ENCODE data around the gene GLCE.

GLCE gene

DNA sequence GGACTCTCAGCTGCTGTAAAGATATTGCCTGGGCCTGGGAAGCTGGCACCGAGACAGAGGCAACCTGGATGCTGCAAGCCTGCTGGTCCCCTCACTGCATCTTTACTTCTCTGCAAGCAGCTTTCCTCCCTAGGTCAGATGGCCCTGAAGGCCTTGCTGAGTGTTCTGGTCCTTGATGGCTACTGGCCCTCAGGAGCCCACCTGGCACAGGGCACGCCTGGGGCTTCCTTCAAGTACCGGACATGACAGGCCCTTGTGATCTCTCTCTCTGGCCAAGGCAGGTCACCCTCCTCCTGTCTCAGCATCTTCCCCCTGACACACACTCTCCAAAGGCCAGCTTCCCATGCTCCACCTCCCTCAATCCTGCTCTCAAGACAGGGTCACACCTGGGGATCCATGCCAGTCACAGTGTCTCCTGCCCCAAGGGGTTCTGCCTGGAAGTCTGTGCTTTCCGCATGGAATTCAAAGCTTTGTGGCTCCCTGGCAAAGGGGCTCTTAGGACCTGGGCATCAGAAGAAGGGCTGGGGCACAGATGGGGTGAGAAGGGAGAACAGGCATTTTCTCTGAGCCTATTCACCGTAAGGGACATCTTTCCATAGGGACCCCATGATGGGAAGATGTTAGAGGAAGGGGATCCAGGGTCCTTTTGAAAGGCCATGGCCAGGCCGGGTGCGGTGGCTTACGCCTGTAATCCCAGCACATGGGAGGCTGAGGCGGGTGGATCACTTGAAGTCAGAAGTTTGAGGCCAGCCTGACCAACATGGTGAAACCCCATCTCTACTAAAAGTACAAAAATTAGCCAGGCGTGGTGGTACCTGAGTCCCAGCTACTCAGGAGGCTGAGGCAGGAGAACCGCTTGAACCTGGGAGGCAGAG lies 133.5 kb downstream of the GLCE start:
- H2AK5ac ChIP-seq (ENCODE audit: low read depth, low read length), result no peak overlapping the region
- WGBS, 2 donors (ENCODE audit: extremely low coverage in 2 of 2, insufficient read length in 2 of 2, insufficient replicate concordance in 1 of 2), result no CpG with 5 or more reads among the region's 11 CpGs
- no peaks in the 10 kb centered on the region for H3K79me1 ChIP-seq (ENCODE audit: low read depth, low read length)

DNA sequence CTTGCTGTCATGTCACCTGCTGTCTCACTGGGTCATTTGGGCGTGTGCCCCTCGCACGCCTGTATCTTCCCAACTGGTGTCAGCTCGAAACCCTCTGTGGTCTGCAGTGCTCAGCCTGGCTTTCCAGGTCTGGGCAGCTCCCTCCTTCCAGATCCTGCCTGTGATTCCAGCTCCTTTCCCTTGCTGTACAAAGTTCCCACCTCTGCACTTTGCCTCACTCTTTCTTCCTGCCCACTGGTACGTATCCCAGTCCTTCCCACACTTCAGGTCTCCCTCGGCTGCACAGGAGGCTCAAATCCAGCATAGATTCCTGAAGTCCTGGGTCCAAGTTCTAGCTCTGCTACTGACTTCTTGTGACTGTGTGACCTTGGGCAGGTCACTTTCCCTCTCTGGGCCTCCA lies 136.2 kb downstream of the GLCE start:
- Histone ChIP-seq H3K4me2 (ENCODE audit: insufficient read depth, low read length, poor library complexity, severe bottlenecking) (no peak overlapping the region), H3K4me3 (ENCODE audit: low read length in 2 of 2) (no peak overlapping the region)

More for the DNA sequence above, 133.5 kb downstream of the GLCE start:
- Histone ChIP-seq H3K9me3 (replicated peaks in 1 of 2; ENCODE audit: control insufficient read depth in 2 of 2, insufficient read depth in 1 of 2, low read depth in 1 of 2, low read length in 2 of 2) (no peaks in the 10 kb centered on the region), H4K91ac (ENCODE audit: low read depth, low read length, poor library complexity) (no peak overlapping the region), H3K36me3 (replicated peaks in 1 of 2; ENCODE audit: control insufficient read depth in 2 of 2, insufficient read depth in 2 of 2, low read length in 2 of 2) (no peaks in the 10 kb centered on the region), H3K4me1 (ENCODE audit: control insufficient read depth in 2 of 2, insufficient read depth in 1 of 2, low read depth in 1 of 2, low read length in 2 of 2) (peaks cover 2 to 4% of the 10 kb centered on the region in 2 donors), H2AFZ (ENCODE audit: low read length) (no peak overlapping the region), H3K9ac (ENCODE audit: low read depth, low read length, poor library complexity) (no peak overlapping the region), H2BK5ac (ENCODE audit: low read length) (no peak overlapping the region), H3K18ac (ENCODE audit: low read length) (peak overlapping the region; percentile 46), H4K8ac (ENCODE audit: low read depth, low read length) (no peak overlapping the region), H2BK120ac (ENCODE audit: low read depth, low read length) (no peak overlapping the region), H3K4ac (ENCODE audit: low read length) (no peak overlapping the region), H3K4me2 (ENCODE audit: insufficient read depth, low read length, poor library complexity, severe bottlenecking) (no peak overlapping the region), H2BK12ac (ENCODE audit: low read length) (no peak overlapping the region), H3K27me3 (ENCODE audit: control insufficient read depth in 3 of 3, insufficient read depth in 3 of 3, low read depth in 1 of 3, low read length in 3 of 3) (peaks cover 0 to 76% (median 21%) of the 10 kb centered on the region in 3 experiments), H3K4me3 (ENCODE audit: low read length in 2 of 2) (no peak overlapping the region), H3K14ac (ENCODE audit: low read length) (no peak overlapping the region), H3K27ac (replicated peaks; ENCODE audit: low read length) (no peak overlapping the region), H2BK15ac (ENCODE audit: low read length) (no peak overlapping the region), H3K23ac (ENCODE audit: low read depth, low read length, poor library complexity) (no peak overlapping the region)
- DNase-seq (ENCODE audit: low spot score), result no peak

DNA sequence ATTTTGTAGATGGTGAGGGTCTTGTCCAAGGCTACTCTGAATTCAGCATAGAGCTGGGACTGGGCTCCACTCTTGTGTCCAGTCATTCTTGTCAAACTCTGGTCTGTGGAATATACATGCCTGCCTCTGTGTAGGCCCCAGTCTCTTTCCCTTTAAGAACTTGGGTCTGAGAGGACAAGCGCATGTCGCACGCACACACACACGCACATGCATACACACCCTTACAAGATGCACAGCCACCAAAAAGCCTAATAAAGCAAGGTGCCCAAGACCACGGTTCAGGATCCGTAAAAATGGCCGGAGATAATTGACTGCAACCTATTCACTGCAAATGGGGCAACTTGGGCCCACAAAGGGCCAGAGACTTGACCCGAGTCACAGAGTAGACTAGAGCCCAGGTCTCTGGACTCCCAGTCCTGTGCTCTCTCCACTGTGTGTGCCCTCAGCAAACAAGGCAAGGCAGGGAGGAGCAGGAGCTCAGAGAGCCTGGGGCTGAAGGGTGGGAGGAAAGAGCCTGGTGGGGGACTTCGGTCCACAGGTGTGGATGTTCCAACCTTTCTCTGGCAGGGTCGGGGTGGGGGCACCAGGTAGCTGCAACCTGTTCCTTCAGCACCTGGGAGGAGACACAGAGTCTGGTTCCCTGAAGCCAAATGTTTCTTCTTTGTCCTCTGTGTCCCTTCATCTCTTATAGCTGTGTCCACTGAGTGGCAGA lies 137.4 kb downstream of the GLCE start:
- H3K27me3 ChIP-seq (ENCODE audit: control insufficient read depth in 3 of 3, insufficient read depth in 3 of 3, low read depth in 1 of 3, low read length in 3 of 3), result peaks cover 8 to 84% (median 38%) of the 10 kb centered on the region in 3 experiments
- H2AFZ ChIP-seq (ENCODE audit: low read length), result no peak overlapping the region
- H4K8ac ChIP-seq (ENCODE audit: low read depth, low read length), result no peak overlapping the region
- no peak for DNase-seq (ENCODE audit: low spot score)
- no peaks in the 10 kb centered on the region for H3K36me3 ChIP-seq (replicated peaks in 1 of 2; ENCODE audit: control insufficient read depth in 2 of 2, insufficient read depth in 2 of 2, low read length in 2 of 2)
- peak overlapping the region; percentile 86 for H3K4me2 ChIP-seq (ENCODE audit: insufficient read depth, low read length, poor library complexity, severe bottlenecking)
- H2BK12ac ChIP-seq (ENCODE audit: low read length), result no peak overlapping the region
- no peak overlapping the region for H3K4me3 ChIP-seq (ENCODE audit: low read length in 2 of 2)
- H3K23ac ChIP-seq (ENCODE audit: low read depth, low read length, poor library complexity), result peak overlapping the region; percentile 11
- no peaks in the 10 kb centered on the region for H3K79me1 ChIP-seq (ENCODE audit: low read depth, low read length)
- no peak overlapping the region for H3K27ac ChIP-seq (replicated peaks; ENCODE audit: low read length)
- no peaks in the 10 kb centered on the region for H3K9me3 ChIP-seq (replicated peaks in 1 of 2; ENCODE audit: control insufficient read depth in 2 of 2, insufficient read depth in 1 of 2, low read depth in 1 of 2, low read length in 2 of 2)
- no peak overlapping the region for H3K4ac ChIP-seq (ENCODE audit: low read length)
- H3K4me1 ChIP-seq (ENCODE audit: control insufficient read depth in 2 of 2, insufficient read depth in 1 of 2, low read depth in 1 of 2, low read length in 2 of 2), result peaks cover 0 to 5% of the 10 kb centered on the region in 2 donors
- peak overlapping the region; percentile 80 for H2AK5ac ChIP-seq (ENCODE audit: low read depth, low read length)
- peak overlapping the region; percentile 91 for H3K18ac ChIP-seq (ENCODE audit: low read length)
- no peak overlapping the region for H4K91ac ChIP-seq (ENCODE audit: low read depth, low read length, poor library complexity)
- no peak overlapping the region for H2BK120ac ChIP-seq (ENCODE audit: low read depth, low read length)
- no peak overlapping the region for H3K9ac ChIP-seq (ENCODE audit: low read depth, low read length, poor library complexity)
- no peak overlapping the region for H3K14ac ChIP-seq (ENCODE audit: low read length)
- no CpG with 5 or more reads among the region's 10 CpGs for WGBS, 2 donors (ENCODE audit: extremely low coverage in 2 of 2, insufficient read length in 2 of 2, insufficient replicate concordance in 1 of 2)
- no peak overlapping the region for H2BK15ac ChIP-seq (ENCODE audit: low read length)
- no peak overlapping the region for H2BK5ac ChIP-seq (ENCODE audit: low read length)

More for the DNA sequence above, 136.2 kb downstream of the GLCE start:
- H3K18ac ChIP-seq (ENCODE audit: low read length), result no peak overlapping the region
- H3K27me3 ChIP-seq (ENCODE audit: control insufficient read depth in 3 of 3, insufficient read depth in 3 of 3, low read depth in 1 of 3, low read length in 3 of 3), result peaks cover 8 to 83% (median 38%) of the 10 kb centered on the region in 3 experiments
- no peak overlapping the region for H3K27ac ChIP-seq (replicated peaks; ENCODE audit: low read length)
- H3K79me1 ChIP-seq (ENCODE audit: low read depth, low read length), result no peaks in the 10 kb centered on the region
- no peak overlapping the region for H4K8ac ChIP-seq (ENCODE audit: low read depth, low read length)
- no peak overlapping the region for H3K14ac ChIP-seq (ENCODE audit: low read length)
- H3K36me3 ChIP-seq (replicated peaks in 1 of 2; ENCODE audit: control insufficient read depth in 2 of 2, insufficient read depth in 2 of 2, low read length in 2 of 2), result no peaks in the 10 kb centered on the region
- no CpG with 5 or more reads among the region's 6 CpGs for WGBS, 2 donors (ENCODE audit: extremely low coverage in 2 of 2, insufficient read length in 2 of 2, insufficient replicate concordance in 1 of 2)
- no peak for DNase-seq (ENCODE audit: low spot score)
- no peak overlapping the region for H3K23ac ChIP-seq (ENCODE audit: low read depth, low read length, poor library complexity)
- H2AFZ ChIP-seq (ENCODE audit: low read length), result no peak overlapping the region
- H2BK12ac ChIP-seq (ENCODE audit: low read length), result no peak overlapping the region
- no peaks in the 10 kb centered on the region for H3K9me3 ChIP-seq (replicated peaks in 1 of 2; ENCODE audit: control insufficient read depth in 2 of 2, insufficient read depth in 1 of 2, low read depth in 1 of 2, low read length in 2 of 2)
- H3K4me1 ChIP-seq (ENCODE audit: control insufficient read depth in 2 of 2, insufficient read depth in 1 of 2, low read depth in 1 of 2, low read length in 2 of 2), result peaks cover 0 to 5% of the 10 kb centered on the region in 2 donors
- no peak overlapping the region for H2BK5ac ChIP-seq (ENCODE audit: low read length)
- H3K4ac ChIP-seq (ENCODE audit: low read length), result no peak overlapping the region
- no peak overlapping the region for H2BK120ac ChIP-seq (ENCODE audit: low read depth, low read length)
- H3K9ac ChIP-seq (ENCODE audit: low read depth, low read length, poor library complexity), result no peak overlapping the region
- H2BK15ac ChIP-seq (ENCODE audit: low read length), result no peak overlapping the region
- no peak overlapping the region for H2AK5ac ChIP-seq (ENCODE audit: low read depth, low read length)
- H4K91ac ChIP-seq (ENCODE audit: low read depth, low read length, poor library complexity), result no peak overlapping the region

DNA sequence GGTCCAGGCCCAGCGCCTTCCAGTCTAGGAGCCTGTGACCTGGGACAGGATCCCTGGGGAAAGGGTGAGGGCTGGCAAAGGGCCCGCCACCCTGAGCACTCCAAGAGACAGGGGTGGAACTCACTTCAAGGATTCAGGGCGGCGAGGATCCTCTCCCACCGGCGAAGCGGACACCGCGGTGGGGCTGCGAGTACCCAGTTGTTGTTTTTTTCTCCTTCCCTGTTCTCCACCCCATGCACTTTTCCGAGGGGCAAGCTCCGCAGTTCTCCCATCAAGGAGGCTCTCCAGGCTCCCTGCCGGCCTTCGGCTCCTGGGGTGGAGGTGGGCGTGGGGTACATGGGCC lies 137.9 kb downstream of the GLCE start:
- Histone ChIP-seq H3K27ac (replicated peaks; ENCODE audit: low read length) (no peak overlapping the region), H2AK5ac (ENCODE audit: low read depth, low read length) (peak overlapping the region; percentile 80), H2BK120ac (ENCODE audit: low read depth, low read length) (no peak overlapping the region), H3K4me3 (ENCODE audit: low read length in 2 of 2) (peak overlapping the region in 1 of 2 donors; percentile 79), H3K9ac (ENCODE audit: low read depth, low read length, poor library complexity) (no peak overlapping the region), H3K27me3 (ENCODE audit: control insufficient read depth in 3 of 3, insufficient read depth in 3 of 3, low read depth in 1 of 3, low read length in 3 of 3) (peaks cover 8 to 83% (median 38%) of the 10 kb centered on the region in 3 experiments), H2BK15ac (ENCODE audit: low read length) (peak overlapping the region; percentile 68), H2BK12ac (ENCODE audit: low read length) (no peak overlapping the region), H3K18ac (ENCODE audit: low read length) (peak overlapping the region; percentile 91), H2AFZ (ENCODE audit: low read length) (peak overlapping the region; percentile 79), H3K4me1 (ENCODE audit: control insufficient read depth in 2 of 2, insufficient read depth in 1 of 2, low read depth in 1 of 2, low read length in 2 of 2) (peaks cover 0 to 5% of the 10 kb centered on the region in 2 donors), H3K23ac (ENCODE audit: low read depth, low read length, poor library complexity) (no peak overlapping the region), H4K8ac (ENCODE audit: low read depth, low read length) (no peak overlapping the region), H3K79me1 (ENCODE audit: low read depth, low read length) (no peaks in the 10 kb centered on the region), H3K4me2 (ENCODE audit: insufficient read depth, low read length, poor library complexity, severe bottlenecking) (peak overlapping the region; percentile 86), H3K9me3 (replicated peaks in 1 of 2; ENCODE audit: control insufficient read depth in 2 of 2, insufficient read depth in 1 of 2, low read depth in 1 of 2, low read length in 2 of 2) (no peaks in the 10 kb centered on the region), H4K91ac (ENCODE audit: low read depth, low read length, poor library complexity) (no peak overlapping the region), H2BK5ac (ENCODE audit: low read length) (no peak overlapping the region), H3K36me3 (replicated peaks in 1 of 2; ENCODE audit: control insufficient read depth in 2 of 2, insufficient read depth in 2 of 2, low read length in 2 of 2) (no peaks in the 10 kb centered on the region), H3K4ac (ENCODE audit: low read length) (no peak overlapping the region), H3K14ac (ENCODE audit: low read length) (no peak overlapping the region)
- no peak for DNase-seq (ENCODE audit: low spot score)
- WGBS, 2 donors (ENCODE audit: extremely low coverage in 2 of 2, insufficient read length in 2 of 2, insufficient replicate concordance in 1 of 2), result no CpG with 5 or more reads among the region's 15 CpGs

All from neuronal stem cell (in vitro differentiated cells).